Stimulated activated CD4-positive, alpha-beta T cell treated with anti-CD3 and anti-CD28 coated beads, Interleukin-1b, Interleukin-23, amount 100 ng/mL, for 24 hours (primary cell): ENCODE results near the gene PLA2G4E.

ENCODE experiments used
- DNase-seq, 4 experiments: peaks; one replicate each; pipeline ENCODE4 v3.0.0-alpha.2; 2020; ENCODE audit warnings: low read depth in 4 of 4, low spot score in 1 of 4

Gene PLA2G4E

DNA sequence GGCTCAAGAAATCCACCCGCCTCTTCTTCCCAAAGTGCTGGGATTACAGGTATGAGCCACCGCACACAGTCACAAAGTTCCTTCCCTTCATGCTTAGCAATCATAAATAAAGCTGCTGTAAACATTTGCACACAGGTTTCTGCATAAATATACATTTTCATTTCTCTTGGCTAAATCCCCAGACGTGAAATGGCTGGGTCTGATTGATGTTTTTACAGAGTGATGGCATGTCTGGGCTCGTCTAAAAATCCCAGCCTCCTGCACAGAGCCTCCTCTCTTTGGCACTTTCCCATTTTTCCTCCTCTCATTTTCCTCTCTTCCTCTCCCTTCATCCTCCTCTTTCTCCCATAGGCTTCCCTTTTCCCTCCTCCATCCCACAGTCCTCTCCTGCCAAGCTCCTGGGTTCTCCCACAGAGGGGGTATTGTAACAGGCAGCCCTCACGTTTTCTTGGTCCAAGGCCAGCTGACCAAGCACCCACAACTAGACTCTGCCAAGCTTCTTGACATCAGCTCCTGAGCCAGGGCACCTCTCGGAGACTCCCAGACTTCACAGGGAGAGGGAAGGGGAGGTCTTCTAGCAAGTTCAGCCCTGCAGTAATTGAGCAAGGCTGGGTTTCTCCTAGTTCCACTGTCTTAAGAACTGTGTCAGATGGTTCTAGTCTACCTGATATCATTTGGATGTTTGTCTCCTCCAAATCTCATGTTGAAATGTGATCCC lies 10.5 kb upstream of the PLA2G4E start:
- DNase-seq = no peak

DNA sequence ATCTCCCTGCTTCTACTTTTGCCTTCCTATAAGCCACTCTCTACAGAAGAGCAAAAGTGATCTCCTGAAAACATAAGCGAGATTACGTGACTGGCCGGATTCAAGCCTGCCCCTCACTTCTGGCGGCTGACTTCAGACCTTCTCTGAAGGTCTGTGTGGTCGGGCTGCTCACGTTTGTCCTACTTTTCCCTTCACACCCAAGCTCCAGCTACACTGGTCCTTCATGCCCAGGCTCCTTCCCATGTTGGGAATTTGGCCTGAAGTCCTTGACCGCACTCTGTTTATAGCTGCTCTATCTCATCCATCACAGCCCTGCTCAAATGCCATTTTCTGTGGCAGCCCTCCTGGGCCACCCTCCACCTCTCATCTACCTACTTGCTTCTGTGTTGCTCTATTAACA lies 6.7 kb upstream of the PLA2G4E start:
- DNase-seq = no peak

DNA sequence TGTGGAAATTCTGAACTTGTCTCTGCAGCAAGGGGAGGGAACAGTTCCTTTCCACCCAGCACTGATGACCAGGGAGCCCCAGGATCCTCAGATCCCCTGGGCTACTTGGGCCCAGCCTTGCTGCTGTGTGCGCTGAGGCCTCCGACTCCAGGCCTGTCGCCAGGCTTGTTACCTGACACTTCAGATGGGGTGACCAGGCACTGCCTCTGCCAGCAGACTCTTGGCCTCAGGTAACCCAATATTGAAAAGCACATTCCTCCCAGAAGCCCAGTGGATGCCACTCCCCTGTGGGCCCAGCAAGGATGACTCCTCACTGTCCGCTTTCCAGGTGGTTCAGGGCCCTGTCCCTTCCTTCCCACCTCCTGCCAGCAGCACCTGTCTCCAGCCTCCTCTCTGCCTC lies 3.5 kb upstream of the PLA2G4E start:
- no peak for DNase-seq

DNA sequence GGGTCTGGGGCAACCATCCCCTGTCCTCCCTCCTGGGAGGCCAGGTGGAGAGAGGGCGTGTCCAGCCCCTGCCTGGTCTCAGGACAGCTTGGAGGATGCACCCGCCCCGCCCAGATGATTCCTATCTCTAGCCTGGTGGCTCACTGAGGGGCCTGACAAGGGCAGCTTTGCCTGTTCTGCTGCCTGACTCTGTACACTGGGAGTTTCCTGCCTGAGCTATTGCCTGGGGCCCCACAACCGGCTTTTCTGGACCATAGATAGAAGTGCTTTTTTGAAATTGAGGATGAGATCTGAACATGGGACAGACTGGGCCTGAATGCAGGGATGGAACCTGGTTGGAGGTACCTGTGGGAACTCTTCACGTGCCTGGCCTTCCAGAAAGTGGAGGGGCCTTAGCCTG lies 751 bp upstream of the PLA2G4E start:
- no peak for DNase-seq

DNA sequence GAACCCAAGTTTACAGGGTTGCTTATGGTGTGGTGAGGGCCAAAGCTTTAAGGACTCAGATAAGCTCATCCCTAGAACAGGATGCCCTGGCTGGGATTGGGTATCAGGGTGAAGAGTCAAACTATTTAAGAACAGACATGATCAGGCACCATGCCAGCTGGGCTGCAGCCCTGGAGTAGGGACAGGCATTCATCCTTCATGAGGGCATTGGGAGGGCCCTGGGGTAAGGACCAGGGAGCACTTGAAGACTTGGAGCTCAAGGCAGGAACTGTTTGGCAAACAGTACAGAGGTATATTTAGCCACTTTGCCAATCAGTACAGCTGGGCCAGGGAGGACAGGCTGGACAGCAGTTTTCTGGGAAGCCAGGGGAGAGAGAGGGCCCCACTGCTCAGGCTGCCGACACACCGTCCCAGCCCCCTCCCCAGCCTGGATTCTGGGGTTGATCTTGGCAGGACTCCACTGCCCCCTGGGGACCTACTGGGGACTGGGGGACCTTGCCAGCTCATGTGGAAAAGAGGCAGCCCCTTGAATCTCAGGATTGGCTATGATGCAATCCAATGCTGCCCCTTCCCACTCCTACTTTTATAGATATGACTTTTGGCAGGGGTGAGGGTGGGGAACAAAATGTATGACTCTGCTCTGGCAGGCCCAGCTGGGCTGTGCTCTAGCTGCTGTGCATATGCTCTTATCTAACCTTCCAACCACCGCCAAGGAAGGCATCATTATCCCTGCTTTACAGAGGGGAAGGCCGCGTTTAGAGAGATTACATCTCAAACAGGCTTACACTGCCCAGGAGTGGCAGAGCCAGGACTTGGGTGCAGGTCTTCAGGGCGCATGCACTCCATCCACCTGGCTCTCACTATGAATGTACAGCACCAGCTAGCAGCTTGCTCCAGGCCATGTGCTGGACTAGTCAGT lies 2.3 kb downstream of the PLA2G4E start:
- DNase-seq = no peak

- no peak for DNase-seq
These were observed 3.9 kb downstream of the PLA2G4E start for GRCh38 chr15:42016971-42017370.

GRCh38 chr15:42014406-42014805 lies 6.4 kb downstream of the PLA2G4E start:
- no peak for DNase-seq

GRCh38 chr15:42012928-42013482 lies 7.8 kb downstream of the PLA2G4E start:
- no peak for DNase-seq

- DNase-seq = no peak
These were observed 8.6 kb downstream of the PLA2G4E start for GRCh38 chr15:42012241-42012640.

DNA sequence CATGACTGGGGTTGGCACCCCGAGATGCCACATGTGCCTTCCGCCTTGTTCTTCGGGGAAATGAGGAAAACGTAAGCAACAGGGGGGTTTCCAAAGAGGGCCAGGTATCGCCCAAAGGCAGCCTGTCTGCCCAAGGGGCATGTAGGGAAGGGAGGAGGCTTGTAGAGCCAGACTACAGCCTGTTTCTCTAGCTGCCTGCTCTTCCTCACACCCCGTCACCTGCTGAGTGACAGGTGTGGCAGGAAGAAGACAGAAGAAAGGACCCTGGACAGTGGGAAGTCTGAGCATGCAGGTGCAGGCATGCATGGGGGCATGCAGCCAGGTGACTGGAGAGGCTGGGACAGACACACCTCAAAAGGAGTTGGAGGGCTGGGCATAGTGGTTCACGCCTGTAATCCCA lies 9.8 kb downstream of the PLA2G4E start:
- DNase-seq = no peak

DNA sequence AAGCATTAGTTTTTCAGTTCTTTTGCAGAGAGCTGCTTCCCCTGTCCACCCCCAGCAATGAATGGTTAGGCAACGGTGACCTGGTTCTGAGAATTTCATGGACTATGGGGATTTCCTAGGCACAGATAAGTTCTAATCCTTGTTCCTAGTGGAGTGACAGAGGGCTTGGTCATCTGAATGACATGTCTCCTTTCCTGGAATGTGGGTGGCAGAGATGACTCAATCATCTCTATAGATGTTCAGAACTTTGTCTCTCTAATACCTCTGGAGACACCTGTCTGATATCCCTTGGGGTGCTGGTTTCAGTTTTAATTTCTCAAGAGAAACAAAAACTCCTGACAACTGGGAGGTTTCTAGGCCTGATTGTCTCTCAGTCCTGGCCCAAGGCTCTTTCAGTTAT lies 10.4 kb downstream of the PLA2G4E start:
- DNase-seq = no peak

DNA sequence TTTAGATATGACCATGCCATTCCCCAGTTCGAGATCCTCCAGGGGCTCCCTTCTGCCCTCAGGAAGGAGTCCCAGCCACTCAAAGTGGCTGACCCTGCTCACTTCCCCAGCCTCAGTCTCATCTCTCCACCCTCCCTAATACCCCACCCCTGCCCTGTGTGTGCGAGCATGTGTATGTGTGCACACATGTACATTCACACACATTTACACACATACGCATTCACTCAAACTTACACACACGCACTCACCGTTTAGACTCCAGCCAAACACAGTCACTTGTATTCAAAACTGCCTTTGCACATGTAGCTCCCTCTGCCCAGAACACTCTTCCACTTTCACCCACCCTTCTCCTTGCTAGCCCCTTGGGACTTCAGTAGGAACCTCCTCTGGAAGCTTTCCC lies 11.4 kb downstream of the PLA2G4E start:
- no peak for DNase-seq

DNA sequence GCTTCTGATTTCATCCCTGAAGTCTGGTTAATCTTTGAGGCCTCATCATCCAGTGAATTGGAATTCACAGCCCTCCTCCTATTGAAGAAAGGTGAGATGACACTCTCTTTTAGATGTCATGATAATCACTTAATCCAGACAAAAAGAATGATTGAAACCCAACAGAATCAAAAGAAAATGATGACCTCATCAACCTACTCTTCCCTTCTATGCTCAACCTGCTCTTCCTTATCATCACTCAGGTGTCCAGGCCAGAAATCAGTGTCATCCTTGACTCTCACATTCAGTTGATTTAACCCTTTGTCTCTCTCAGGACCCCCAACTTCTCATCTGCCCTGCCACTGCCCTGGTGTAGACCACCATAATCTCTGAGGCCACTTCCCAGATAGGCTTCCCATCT lies 11.8 kb downstream of the PLA2G4E start:
- no peak for DNase-seq

DNA sequence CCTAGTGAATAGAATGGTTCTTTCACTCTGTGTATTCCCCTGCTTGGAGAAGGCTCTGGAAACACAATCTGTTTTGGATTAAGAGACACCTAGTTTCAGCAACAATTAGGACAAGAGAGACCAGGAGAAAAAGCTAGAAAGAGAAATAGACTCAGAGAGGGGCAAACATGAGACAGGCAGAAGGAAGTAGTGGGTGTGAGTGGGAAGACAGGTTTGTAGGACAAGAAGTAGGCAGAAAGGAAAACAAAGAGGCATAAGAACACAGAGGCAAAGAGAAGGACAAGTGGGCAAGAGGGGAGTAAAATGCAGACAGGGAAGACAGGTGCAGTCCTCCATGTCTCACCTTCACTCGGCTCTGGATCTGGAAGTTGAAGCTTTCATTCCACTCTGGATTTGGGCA lies 13.5 kb downstream of the PLA2G4E start:
- no peak for DNase-seq

DNA sequence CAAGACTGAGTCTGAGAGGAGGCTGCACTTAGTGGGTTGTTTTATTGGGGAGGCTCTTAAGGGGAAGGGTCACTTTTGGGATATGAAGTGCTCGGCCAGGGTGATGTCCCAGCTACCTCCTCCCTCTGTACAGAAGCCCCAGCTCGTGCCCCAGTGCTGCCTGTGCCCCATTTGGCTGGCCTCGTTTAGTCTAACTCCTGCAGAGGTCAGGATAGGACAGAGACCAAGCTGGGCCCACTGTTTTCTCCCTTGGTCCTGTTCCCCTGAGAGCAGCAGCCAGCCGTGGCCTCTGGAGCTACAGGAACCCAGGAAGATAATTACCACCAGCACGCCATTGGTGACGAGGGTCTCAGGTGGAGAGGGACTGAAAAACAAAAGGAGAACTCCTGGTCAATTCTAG lies 18.5 kb downstream of the PLA2G4E start:
- DNase-seq = no peak

DNA sequence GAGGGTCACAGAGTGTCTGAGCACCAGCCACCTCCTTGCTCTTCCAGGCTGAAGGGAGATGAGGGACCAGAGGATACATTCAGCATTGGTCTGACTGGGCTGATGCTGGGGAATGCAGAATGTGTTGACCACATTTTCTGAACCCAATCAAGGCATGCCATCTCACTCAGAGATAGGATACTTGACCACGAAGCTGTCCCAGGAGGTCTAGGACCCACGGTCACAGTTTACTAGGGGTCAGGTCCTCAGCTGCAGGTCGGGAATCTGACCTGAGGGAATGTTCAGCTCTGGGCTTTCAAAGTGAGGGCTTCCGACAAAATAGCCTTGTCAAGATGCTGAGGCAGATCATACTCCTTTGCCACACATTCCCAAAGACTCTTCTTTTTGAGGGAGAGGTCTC lies 19.6 kb downstream of the PLA2G4E start:
- DNase-seq = no peak

DNA sequence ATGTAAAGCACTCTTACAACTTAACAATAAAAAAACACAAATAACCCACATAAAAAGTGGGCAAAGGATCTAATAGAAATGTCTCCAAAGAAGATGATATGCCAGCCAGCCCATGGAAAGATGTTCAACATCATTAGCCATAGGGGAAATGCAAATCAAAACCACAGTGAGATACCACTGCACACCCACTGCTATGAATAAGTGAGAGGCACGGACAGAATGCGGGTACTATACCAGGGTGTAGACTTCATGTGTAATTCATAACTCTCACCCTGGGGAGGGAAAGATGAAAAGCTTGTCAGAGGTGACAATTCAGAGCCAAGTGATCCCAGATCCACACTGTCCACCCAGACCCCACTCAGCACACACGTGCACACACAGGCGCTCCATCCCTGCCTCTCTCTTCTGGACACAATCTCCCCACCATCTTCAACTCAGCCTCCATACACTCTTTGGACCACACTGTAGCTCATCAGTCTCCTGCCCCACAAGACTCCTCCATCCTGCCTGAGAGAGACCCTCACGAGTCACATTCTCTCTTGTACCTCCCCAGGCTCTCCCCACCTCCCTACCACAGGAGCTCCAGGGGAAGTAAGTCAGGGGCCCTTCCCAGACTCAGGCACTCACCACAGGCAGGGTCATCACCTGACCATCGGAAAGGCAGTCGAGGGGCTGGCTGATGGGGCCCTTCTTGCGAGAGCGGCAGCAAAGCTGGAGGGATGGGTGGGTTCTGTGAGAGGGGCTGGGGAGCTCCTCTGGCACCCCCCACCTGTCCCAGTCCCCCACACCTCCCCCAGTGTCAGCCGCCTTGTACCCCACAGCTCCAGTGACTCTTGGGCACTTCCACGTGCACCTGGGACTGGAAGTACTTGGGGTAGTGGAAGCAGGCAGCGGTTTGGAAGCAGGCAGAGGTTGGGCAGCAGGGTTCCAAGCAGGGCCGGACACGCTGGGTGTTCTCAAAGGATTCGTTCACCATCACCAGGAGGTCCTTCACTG lies 21.3 kb downstream of the PLA2G4E start:
- DNase-seq = no peak

- no peak for DNase-seq
These were observed 23.0 kb downstream of the PLA2G4E start for GRCh38 chr15:41997845-41998244.

GRCh38 chr15:41996921-41997592 lies 23.8 kb downstream of the PLA2G4E start:
- DNase-seq = no peak

DNA sequence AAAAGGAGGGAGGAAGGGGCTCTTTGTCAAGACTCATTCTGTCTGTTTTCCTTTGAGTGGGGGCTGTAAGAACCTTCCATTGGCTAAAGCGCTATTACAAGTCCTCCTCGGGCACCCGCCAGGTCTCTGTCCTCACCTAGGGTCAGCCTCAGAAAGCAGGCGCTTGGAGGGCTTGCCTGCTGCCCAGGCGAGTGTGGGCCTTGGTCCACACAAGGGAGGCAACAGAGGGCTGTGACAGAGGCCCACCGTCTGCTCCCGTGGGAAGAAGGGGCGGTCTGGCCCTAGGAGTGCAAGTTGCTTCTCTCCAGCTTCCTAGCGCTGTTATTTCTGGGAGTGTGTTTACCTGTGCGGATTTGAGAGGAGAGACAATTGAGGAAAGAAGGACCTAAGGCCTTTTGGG lies 24.5 kb downstream of the PLA2G4E start:
- DNase-seq = no peak

GRCh38 chr15:41995476-41995855 lies 25.4 kb downstream of the PLA2G4E start:
- DNase-seq = no peak
